T-cell (primary cell): Measurements from ENCODE around the gene LAMTOR2. TPM values are rescaled to one million over a fixed set of nuclear protein-coding genes. Genes with fewer than 3 reads are reported as not detected.

Experiments
- ATAC-seq, 4 experiments: fragments of 200-7000 bp in 3 of 4; fragments of 150-1000 bp in 1 of 4; cut with Tn5 transposase; replicated peaks in 1 of 4; 1 replicate in 3 of 4; 2 replicates in 1 of 4; pipeline ENCODE4 v1.10.0; 2021; ENCODE audit warnings: moderate library complexity in 3 of 4, mild to moderate bottlenecking in 2 of 4, moderate number of reproducible peaks in 1 of 4
- CTCF ChIA-PET, 2 donors: fragments of 300-600 bp; sonication (Branson Sonifier 250); formaldehyde crosslinking; loops; one replicate each; lab custom pipeline; 2022; ENCODE audit warnings: antibody characterized with exemption in 2 of 2; lab: Charles Lee
- POLR2A ChIA-PET, 2 donors: fragments of 300-600 bp; sonication (Branson Sonifier 250); formaldehyde crosslinking; loops; one replicate each; lab custom pipeline; 2022; ENCODE audit warnings: antibody characterized with exemption in 2 of 2; lab: Charles Lee
- DNase-seq, 35 experiments: peaks; one replicate each; pipeline versions ENCODE4 v3.0.0 to v3.0.0-alpha.2; 2013 to 2023
- H3K27ac ChIP-seq: one replicate; pipeline ENCODE4 v1.5.1; 2013; ENCODE audit warnings: low read length
- H3K27me3 ChIP-seq, 2 experiments: replicated peaks in 1 of 2; 1 replicate in 1 of 2; 2 replicates in 1 of 2; pipeline versions ENCODE4 v1.6.1 to v1.7.0; 2013; ENCODE audit warnings: low read length in 1 of 2, mixed read lengths in 1 of 2; ENCODE audit not compliant: control insufficient read depth in 2 of 2, insufficient read depth in 2 of 2; ENCODE audit errors: extremely low read depth in 1 of 2
- H3K36me3 ChIP-seq, 2 donors: 1 replicate in 1 of 2; 2 replicates in 1 of 2; pipeline versions ENCODE4 v1.6.1 to v1.7.0; 2013; ENCODE audit warnings: low read length in 1 of 2; ENCODE audit not compliant: control insufficient read depth in 2 of 2, insufficient read depth in 1 of 2; ENCODE audit errors: extremely low read depth in 1 of 2
- H3K4me1 ChIP-seq, 2 experiments: 1 replicate in 1 of 2; 2 replicates in 1 of 2; pipeline versions ENCODE4 v1.6.1 to v1.7.0; 2013; ENCODE audit warnings: low read length in 2 of 2, mixed read lengths in 1 of 2; ENCODE audit not compliant: insufficient read depth in 2 of 2, control insufficient read depth in 1 of 2; ENCODE audit errors: extremely low read depth in 1 of 2
- H3K4me3 ChIP-seq, 2 donors: 1 replicate in 1 of 2; 2 replicates in 1 of 2; pipeline versions ENCODE4 v1.5.1 to v1.7.0; 2013; ENCODE audit warnings: mild to moderate bottlenecking in 2 of 2, low read length in 1 of 2, moderate library complexity in 1 of 2; ENCODE audit not compliant: control insufficient read depth in 1 of 2; ENCODE audit errors: extremely low read depth in 1 of 2
- H3K9me3 ChIP-seq: 2 replicates; pipeline ENCODE4 v1.7.0; 2013
- H3K27ac Mint-ChIP-seq, 2 donors: one replicate each; pipeline ENCODE4 v1.8.0; 2020 to 2021; ENCODE audit warnings: mild to moderate bottlenecking in 2 of 2, mixed read lengths in 2 of 2
- H3K27me3 Mint-ChIP-seq, 2 donors: one replicate each; pipeline ENCODE4 v1.8.0; 2021 to 2022; ENCODE audit warnings: mixed read lengths in 2 of 2
- H3K36me3 Mint-ChIP-seq: one replicate; pipeline ENCODE4 v1.8.0; 2021; ENCODE audit warnings: mixed read lengths
- H3K4me1 Mint-ChIP-seq, 3 donors: one replicate each; pipeline ENCODE4 v1.8.0; 2020 to 2022; ENCODE audit warnings: mixed read lengths in 3 of 3, mild to moderate bottlenecking in 1 of 3
- H3K4me3 Mint-ChIP-seq, 3 donors: one replicate each; pipeline ENCODE4 v1.8.0; 2020 to 2022; ENCODE audit warnings: mild to moderate bottlenecking in 3 of 3, mixed read lengths in 3 of 3, moderate library complexity in 3 of 3
- H3K9me3 Mint-ChIP-seq, 3 donors: one replicate each; pipeline ENCODE4 v1.8.0; 2020 to 2022; ENCODE audit warnings: mixed read lengths in 3 of 3
- WGBS: methylation state at CpG from one replicate; pipeline ENCODE4 v1.1.5; 2013; ENCODE audit warnings: missing lambda C conversion rate; ENCODE audit not compliant: insufficient coverage; 5-methylcytosine and 5-hydroxymethylcytosine counted together
- total RNA-seq, 35 experiments: library from RNA in 6 of 35; stranded (reverse) in 6 of 35; fragments of 120-200 nt in 1 of 35; gene quantifications; one replicate each; pipeline versions ENCODE4 v1.2.1 to v1.2.4 and lab custom pipeline; 2013 to 2026

The LAMTOR2 gene
- total RNA-seq, 5 donors from 2014 or later (not counting 1 experiment from before 2014, with no cell fraction given): 21.5 to 37.8 (median 35.2) TPM

- peaks cover 21 to 24% (median 23%) of the 10 kb centered on the region in 3 donors for H3K4me1 Mint-ChIP-seq
Observed at GRCh38 chr1:156014829-156015228, 39.8 kb upstream of the LAMTOR2 start.

GRCh38 chr1:156019946-156020292, 34.7 kb upstream of the LAMTOR2 start:
- 69% methylated on average over 5 of the region's 8 CpGs for WGBS
- ChIA-PET POLR2A (no interaction called here), CTCF (no interaction called here)
- H3K4me3 ChIP-seq: peak overlapping the region; percentile 87 to 88
- Mint-ChIP-seq H3K36me3 (peaks cover 18% of the 10 kb centered on the region), H3K27me3 (peaks cover 0 to under 1% of the 10 kb centered on the region in 2 donors), H3K4me3 (peak overlapping the region; percentile 93 to 97 (median 94)), H3K9me3 (no peaks in the 10 kb centered on the region), H3K4me1 (peaks cover 24 to 37% (median 31%) of the 10 kb centered on the region in 3 donors), H3K27ac (peak overlapping the region; percentile 75 to 94)
- peaks cover 0 to 5% of the 10 kb centered on the region in 2 experiments for H3K27me3 ChIP-seq
- peak overlapping the region; percentile 50 for H3K27ac ChIP-seq
- no peaks in the 10 kb centered on the region for H3K9me3 ChIP-seq
- DNase-seq: no peak
- peaks cover 10 to 27% of the 10 kb centered on the region in 2 donors for H3K36me3 ChIP-seq
- H3K4me1 ChIP-seq: peaks cover 12 to 18% of the 10 kb centered on the region in 2 experiments
- no peak for ATAC-seq

More at GRCh38 chr1:156014829-156015228, 39.8 kb upstream of the LAMTOR2 start:
- DNase-seq (no peak), ATAC-seq (no peak)
- H3K4me3 Mint-ChIP-seq: no peak overlapping the region
- no peaks in the 10 kb centered on the region for H3K9me3 ChIP-seq
- H3K36me3 Mint-ChIP-seq: peaks cover 42% of the 10 kb centered on the region
- no peaks in the 10 kb centered on the region for H3K27me3 ChIP-seq
- peaks cover 3 to 7% of the 10 kb centered on the region in 2 experiments for H3K4me1 ChIP-seq
- WGBS: 98% methylated on average over 6 of the region's 7 CpGs
- H3K9me3 Mint-ChIP-seq: no peaks in the 10 kb centered on the region
- peaks cover 20 to 75% of the 10 kb centered on the region in 2 donors for H3K36me3 ChIP-seq
- H3K27ac Mint-ChIP-seq: no peak overlapping the region
- CTCF ChIA-PET: interaction anchor here in 1 of 2 donors (0.6 kb wide), 1 partner anchor 315 kb away, joined by 3 read pairs; no protein-coding TSS in a partner anchor
- no peak overlapping the region for H3K27ac ChIP-seq
- no peaks in the 10 kb centered on the region for H3K27me3 Mint-ChIP-seq
- POLR2A ChIA-PET: interaction anchor here in 1 of 2 donors (0.7 kb wide), 1 partner anchor 1860 kb away, joined by 6 read pairs; no protein-coding TSS in a partner anchor
- no peak overlapping the region for H3K4me3 ChIP-seq

- Histone ChIP-seq H3K9me3 (no peaks in the 10 kb centered on the region), H3K4me1 (peaks cover 12 to 18% of the 10 kb centered on the region in 2 experiments), H3K36me3 (peaks cover 6 to 24% of the 10 kb centered on the region in 2 donors), H3K4me3 (peak within 1 kb of the TSS; percentile 87 to 88), H3K27ac (peak within 1 kb of the TSS; percentile 50), H3K27me3 (peaks cover 0 to 5% of the 10 kb centered on the region in 2 experiments)
- peak within 1 kb of the TSS; percentile 93 to 97 (median 94) for H3K4me3 Mint-ChIP-seq
- peaks cover 24 to 37% (median 31%) of the 10 kb centered on the region in 3 donors for H3K4me1 Mint-ChIP-seq
- H3K27me3 Mint-ChIP-seq: peaks cover 0 to 5% of the 10 kb centered on the region in 2 donors
- H3K9me3 Mint-ChIP-seq: no peaks in the 10 kb centered on the region
- H3K36me3 Mint-ChIP-seq: peaks cover 18% of the 10 kb centered on the region
- peak within 1 kb of the TSS; percentile 88 to 94 for H3K27ac Mint-ChIP-seq
- ChIA-PET POLR2A (interaction anchor here in 1 of 2 donors (0.6 kb wide), 2 partner anchors 503 to 769 kb away, joined by 4 to 5 read pairs; no protein-coding TSS in a partner anchor), CTCF (interaction anchor here in 1 of 2 donors (0.6 to 1.2 kb wide), 3 partner anchors 12 to 86 kb away, joined by 3 read pairs; partner anchors contain the start of gene KHDC4)
- ATAC-seq (peak; percentile 98 to 100 (median 100)), DNase-seq (peak; percentile 68 to 92 (median 79))
- under 1% methylated on average over 25 of the region's 45 CpGs for WGBS
Observed at GRCh38 chr1:156020293-156021092, 34.1 kb upstream of the LAMTOR2 start, which contains the start of gene SSR2. Gene SSR2, minus strand, starts transcription at chr1:156020951. Its CDS starts 784 bp downstream, at chr1:156020167.

- 0% methylated on average over 1 of the region's 4 CpGs for WGBS
- peaks cover 0 to 5% of the 10 kb centered on the region in 2 donors for H3K27me3 Mint-ChIP-seq
- Histone ChIP-seq H3K27me3 (peaks cover 0 to 5% of the 10 kb centered on the region in 2 experiments), H3K4me3 (peak overlapping the region; percentile 87 to 88), H3K36me3 (peaks cover 6 to 23% of the 10 kb centered on the region in 2 donors), H3K27ac (peak overlapping the region; percentile 50), H3K4me1 (peaks cover 12 to 23% of the 10 kb centered on the region in 2 experiments), H3K9me3 (no peaks in the 10 kb centered on the region)
- ChIA-PET CTCF (interaction anchor here (0.6 to 1.2 kb wide), 3 partner anchors 45 to 87 kb away, joined by 3 to 4 read pairs (median 3); partner anchors contain the start of gene KHDC4 (in 1 of the 2)), POLR2A (interaction anchor here in 1 of 2 donors (0.6 kb wide), 2 partner anchors 504 to 769 kb away, joined by 4 to 5 read pairs; no protein-coding TSS in a partner anchor)
- peaks cover 27 to 41% (median 31%) of the 10 kb centered on the region in 3 donors for H3K4me1 Mint-ChIP-seq
- H3K9me3 Mint-ChIP-seq: no peaks in the 10 kb centered on the region
- H3K27ac Mint-ChIP-seq: peak overlapping the region; percentile 88 to 94
- peak overlapping the region; percentile 93 to 97 (median 94) for H3K4me3 Mint-ChIP-seq
- H3K36me3 Mint-ChIP-seq: peaks cover 18% of the 10 kb centered on the region
- ATAC-seq (no peak), DNase-seq (no peak)
Observed at GRCh38 chr1:156021093-156021428, 33.5 kb upstream of the LAMTOR2 start.

GRCh38 chr1:156021954-156022353, 32.6 kb upstream of the LAMTOR2 start:
- WGBS: 33% methylated on average over 1 of the region's 2 CpGs
- no peak for DNase-seq
- Histone ChIP-seq H3K27me3 (peaks cover 0 to 5% of the 10 kb centered on the region in 2 experiments), H3K27ac (no peak overlapping the region), H3K9me3 (no peaks in the 10 kb centered on the region), H3K4me1 (peaks cover 12 to 23% of the 10 kb centered on the region in 2 experiments), H3K36me3 (peaks cover 2 to 18% of the 10 kb centered on the region in 2 donors), H3K4me3 (no peak overlapping the region)
- ATAC-seq: no peak
- CTCF ChIA-PET: no interaction called here
- peak overlapping the region; percentile 71 to 75 for H3K27ac Mint-ChIP-seq
- H3K27me3 Mint-ChIP-seq: peaks cover 0 to 5% of the 10 kb centered on the region in 2 donors
- no peaks in the 10 kb centered on the region for H3K9me3 Mint-ChIP-seq
- H3K4me3 Mint-ChIP-seq: peak overlapping the region; percentile 44 to 93 (median 49)
- POLR2A ChIA-PET: no interaction called here
- peaks cover 13% of the 10 kb centered on the region for H3K36me3 Mint-ChIP-seq
- H3K4me1 Mint-ChIP-seq: peaks cover 25 to 40% (median 31%) of the 10 kb centered on the region in 3 donors

- Mint-ChIP-seq H3K4me1 (peaks cover 13 to 27% (median 16%) of the 10 kb centered on the region in 3 donors), H3K4me3 (no peak overlapping the region), H3K27ac (no peak overlapping the region), H3K9me3 (no peaks in the 10 kb centered on the region), H3K27me3 (peaks cover 0 to 5% of the 10 kb centered on the region in 2 donors), H3K36me3 (peaks cover 2% of the 10 kb centered on the region)
- Histone ChIP-seq H3K27ac (no peak overlapping the region), H3K4me1 (peaks cover 9 to 16% of the 10 kb centered on the region in 2 experiments), H3K4me3 (no peak overlapping the region), H3K27me3 (peaks cover 0 to 5% of the 10 kb centered on the region in 2 experiments), H3K36me3 (no peaks in the 10 kb centered on the region), H3K9me3 (no peaks in the 10 kb centered on the region)
- ChIA-PET POLR2A (interaction anchor here in 1 of 2 donors (0.5 kb wide), 1 partner anchor 9 kb away, joined by 3 read pairs; no protein-coding TSS in a partner anchor), CTCF (no interaction called here)
- WGBS: 13% methylated on average over 1 of the region's 5 CpGs
- ATAC-seq (no peak), DNase-seq (no peak)
Observed at GRCh38 chr1:156024801-156025200, 29.8 kb upstream of the LAMTOR2 start.
